HL-60 (cell line): ENCODE data around the gene DPY19L1.
"Not testable (repeated sequence)": the region's sequence is repeated elsewhere in the genome, so short reads cannot be mapped to it uniquely, and the experiment has no call there.

Experiments
- DNase-seq, 2 experiments: peaks; one replicate each; pipeline ENCODE4 v3.0.0-alpha.2; 2010 to 2020; ENCODE audit warnings: low read depth in 1 of 2, low spot score in 1 of 2
- H3K27ac ChIP-seq: fragments of 250-450 bp; sonication (Bioruptor Pico); replicated peaks from 2 replicates; pipeline ENCODE4 v1.5.1; 2020; ENCODE audit warnings: mild to moderate bottlenecking, moderate library complexity
- H3K27me3 ChIP-seq: fragments of 250-450 bp; sonication (Bioruptor Pico); 2 replicates; pipeline ENCODE4 v1.5.1; 2021; ENCODE audit warnings: mild to moderate bottlenecking, moderate library complexity; ENCODE audit not compliant: insufficient read depth, poor library complexity, severe bottlenecking
- H3K4me3 ChIP-seq: replicated peaks from 2 replicates; pipeline ENCODE4 v1.5.1; 2011; ENCODE audit warnings: mild to moderate bottlenecking, control low read depth, low read length; ENCODE audit not compliant: insufficient read depth
- GABPA ChIP-seq: IDR thresholded peaks from 2 replicates; pipeline ENCODE4 v1.6.1; 2012; ENCODE audit warnings: low read depth
- POLR2AphosphoS5 ChIP-seq: IDR thresholded peaks from 2 replicates; pipeline ENCODE4 v1.6.1; 2012; ENCODE audit warnings: low read depth
- SPI1 ChIP-seq: IDR thresholded peaks from 2 replicates; pipeline ENCODE4 v1.6.1; 2012; ENCODE audit warnings: low read depth, mild to moderate bottlenecking, borderline replicate concordance
- long read RNA-seq: library from polyadenylated mRNA; unstranded; transcript quantifications from one replicate; pipeline ENCODE4 v2.0.0, GENCODE V29; 2020
- TF ChIP-seq, protein P1 (sequence below): IDR thresholded peaks from 2 replicates; pipeline ENCODE4 v1.6.1; 2012; ENCODE audit warnings: low read depth; ENCODE audit not compliant: insufficient replicate concordance
- TF ChIP-seq, protein P2 (sequence below): IDR thresholded peaks from one replicate; pipeline ENCODE4 v1.5.1; 2011; ENCODE audit warnings: low read length, control low read depth, inconsistent platforms; ENCODE audit not compliant: insufficient read depth

The DPY19L1 gene
- long read RNA-seq, partial matches to known transcripts = 2 of 5 reads
- long read RNA-seq, other reads (novel, unspliced or antisense) = 3 of 5 reads

DNA sequence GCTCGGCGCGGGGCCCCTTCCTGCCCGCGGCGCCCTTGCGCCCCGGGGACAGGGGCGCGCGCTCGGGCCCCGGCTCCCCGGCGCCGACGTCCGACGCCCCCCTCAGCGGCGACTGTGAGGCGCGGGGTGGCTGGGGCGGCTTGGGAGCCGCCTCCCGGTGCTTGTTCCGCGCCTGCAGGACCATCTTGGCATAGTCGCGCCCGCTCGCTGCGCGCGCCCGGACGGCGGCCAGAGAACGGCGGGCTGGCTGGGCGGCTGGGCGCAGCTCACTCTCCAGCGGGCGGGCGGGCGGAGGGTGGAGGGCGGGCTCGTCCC is at the start of gene DPY19L1:
Gene DPY19L1, minus strand, starts transcription at position 275 of the 315 bp plus-strand sequence. Its CDS starts 91 bp downstream, at position 184.
- TF ChIP-seq SPI1 = no peak
- TF ChIP-seq, protein P1, sequence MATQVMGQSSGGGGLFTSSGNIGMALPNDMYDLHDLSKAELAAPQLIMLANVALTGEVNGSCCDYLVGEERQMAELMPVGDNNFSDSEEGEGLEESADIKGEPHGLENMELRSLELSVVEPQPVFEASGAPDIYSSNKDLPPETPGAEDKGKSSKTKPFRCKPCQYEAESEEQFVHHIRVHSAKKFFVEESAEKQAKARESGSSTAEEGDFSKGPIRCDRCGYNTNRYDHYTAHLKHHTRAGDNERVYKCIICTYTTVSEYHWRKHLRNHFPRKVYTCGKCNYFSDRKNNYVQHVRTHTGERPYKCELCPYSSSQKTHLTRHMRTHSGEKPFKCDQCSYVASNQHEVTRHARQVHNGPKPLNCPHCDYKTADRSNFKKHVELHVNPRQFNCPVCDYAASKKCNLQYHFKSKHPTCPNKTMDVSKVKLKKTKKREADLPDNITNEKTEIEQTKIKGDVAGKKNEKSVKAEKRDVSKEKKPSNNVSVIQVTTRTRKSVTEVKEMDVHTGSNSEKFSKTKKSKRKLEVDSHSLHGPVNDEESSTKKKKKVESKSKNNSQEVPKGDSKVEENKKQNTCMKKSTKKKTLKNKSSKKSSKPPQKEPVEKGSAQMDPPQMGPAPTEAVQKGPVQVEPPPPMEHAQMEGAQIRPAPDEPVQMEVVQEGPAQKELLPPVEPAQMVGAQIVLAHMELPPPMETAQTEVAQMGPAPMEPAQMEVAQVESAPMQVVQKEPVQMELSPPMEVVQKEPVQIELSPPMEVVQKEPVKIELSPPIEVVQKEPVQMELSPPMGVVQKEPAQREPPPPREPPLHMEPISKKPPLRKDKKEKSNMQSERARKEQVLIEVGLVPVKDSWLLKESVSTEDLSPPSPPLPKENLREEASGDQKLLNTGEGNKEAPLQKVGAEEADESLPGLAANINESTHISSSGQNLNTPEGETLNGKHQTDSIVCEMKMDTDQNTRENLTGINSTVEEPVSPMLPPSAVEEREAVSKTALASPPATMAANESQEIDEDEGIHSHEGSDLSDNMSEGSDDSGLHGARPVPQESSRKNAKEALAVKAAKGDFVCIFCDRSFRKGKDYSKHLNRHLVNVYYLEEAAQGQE = no peak
- no peak for TF ChIP-seq POLR2AphosphoS5
- TF ChIP-seq GABPA = no peak
- TF ChIP-seq, protein P2, sequence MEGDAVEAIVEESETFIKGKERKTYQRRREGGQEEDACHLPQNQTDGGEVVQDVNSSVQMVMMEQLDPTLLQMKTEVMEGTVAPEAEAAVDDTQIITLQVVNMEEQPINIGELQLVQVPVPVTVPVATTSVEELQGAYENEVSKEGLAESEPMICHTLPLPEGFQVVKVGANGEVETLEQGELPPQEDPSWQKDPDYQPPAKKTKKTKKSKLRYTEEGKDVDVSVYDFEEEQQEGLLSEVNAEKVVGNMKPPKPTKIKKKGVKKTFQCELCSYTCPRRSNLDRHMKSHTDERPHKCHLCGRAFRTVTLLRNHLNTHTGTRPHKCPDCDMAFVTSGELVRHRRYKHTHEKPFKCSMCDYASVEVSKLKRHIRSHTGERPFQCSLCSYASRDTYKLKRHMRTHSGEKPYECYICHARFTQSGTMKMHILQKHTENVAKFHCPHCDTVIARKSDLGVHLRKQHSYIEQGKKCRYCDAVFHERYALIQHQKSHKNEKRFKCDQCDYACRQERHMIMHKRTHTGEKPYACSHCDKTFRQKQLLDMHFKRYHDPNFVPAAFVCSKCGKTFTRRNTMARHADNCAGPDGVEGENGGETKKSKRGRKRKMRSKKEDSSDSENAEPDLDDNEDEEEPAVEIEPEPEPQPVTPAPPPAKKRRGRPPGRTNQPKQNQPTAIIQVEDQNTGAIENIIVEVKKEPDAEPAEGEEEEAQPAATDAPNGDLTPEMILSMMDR = no peak
- DNase-seq = no peak
- Histone ChIP-seq H3K4me3 (peak within 1 kb of the TSS; percentile 79), H3K27ac (peak within 1 kb of the TSS; percentile 49), H3K27me3 (no peaks in the 10 kb centered on the region)

DNA sequence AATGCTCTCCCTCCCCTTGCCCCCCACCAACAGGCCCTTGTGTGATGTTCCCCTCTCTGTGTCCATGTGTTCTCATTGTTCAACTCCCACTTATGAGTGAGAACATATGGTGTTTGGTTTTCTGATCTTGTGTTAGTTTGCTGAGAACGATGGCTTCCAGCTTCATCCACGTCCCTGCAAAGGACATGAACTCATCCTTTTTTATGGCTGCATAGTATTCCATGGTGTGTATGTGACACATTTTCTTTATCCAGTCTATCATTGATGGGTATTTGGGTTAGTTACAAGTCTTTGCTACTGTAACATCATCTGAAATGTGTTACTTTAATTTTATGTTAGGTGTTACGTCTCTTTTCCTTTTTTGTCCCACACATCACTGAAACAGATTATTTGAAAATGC is 42.2 kb upstream of the DPY19L1 start:
- DNase-seq, H3K4me3 ChIP-seq, H3K27me3 ChIP-seq, H3K27ac ChIP-seq: not testable (repeated sequence)

GRCh38 chr7:35074008-35074407 is 36.7 kb upstream of the DPY19L1 start:
- not testable (repeated sequence) for DNase-seq, H3K27me3 ChIP-seq, H3K27ac ChIP-seq, H3K4me3 ChIP-seq

GRCh38 chr7:35072950-35073827 is 35.9 kb upstream of the DPY19L1 start:
- not testable (repeated sequence) for H3K27me3 ChIP-seq, H3K27ac ChIP-seq, H3K4me3 ChIP-seq
- peak in 1 of 2 experiments; percentile 13 for DNase-seq

GRCh38 chr7:35069084-35069483 is 31.8 kb upstream of the DPY19L1 start:
- not testable (repeated sequence) for H3K27ac ChIP-seq, H3K27me3 ChIP-seq, H3K4me3 ChIP-seq, DNase-seq

GRCh38 chr7:35065382-35065781 is 28.1 kb upstream of the DPY19L1 start:
- H3K4me3 ChIP-seq, DNase-seq, H3K27ac ChIP-seq, H3K27me3 ChIP-seq: not testable (repeated sequence)

- H3K27me3 ChIP-seq, H3K27ac ChIP-seq: not testable (repeated sequence)
Observed at GRCh38 chr7:35058571-35058970, 21.3 kb upstream of the DPY19L1 start.

GRCh38 chr7:35057505-35058451 is 20.5 kb upstream of the DPY19L1 start:
- H3K27me3 ChIP-seq, H3K27ac ChIP-seq, DNase-seq, H3K4me3 ChIP-seq: not testable (repeated sequence)

More at GRCh38 chr7:35058571-35058970, 21.3 kb upstream of the DPY19L1 start:
- H3K4me3 ChIP-seq, DNase-seq: not testable (repeated sequence)

DNA sequence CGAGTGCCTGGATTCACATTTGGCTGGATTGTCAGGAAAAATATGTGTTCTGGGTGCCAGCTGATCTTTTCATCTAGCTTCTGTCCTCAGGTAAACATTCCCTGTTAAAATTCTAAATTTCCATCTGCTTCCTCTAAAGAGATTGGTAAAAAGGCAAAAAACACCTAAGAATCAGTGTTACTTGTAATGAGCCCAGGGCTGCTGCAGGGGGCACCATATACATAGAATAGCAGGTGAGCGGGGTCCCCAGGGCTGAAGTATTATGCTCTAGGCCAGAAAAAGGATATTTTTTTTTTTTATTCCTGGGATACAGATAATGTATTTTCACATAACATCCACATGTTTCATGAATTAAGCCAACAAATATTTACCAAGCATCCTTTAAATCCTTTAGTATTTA is 18.4 kb upstream of the DPY19L1 start:
- H3K4me3 ChIP-seq, DNase-seq, H3K27me3 ChIP-seq, H3K27ac ChIP-seq: not testable (repeated sequence)

DNA sequence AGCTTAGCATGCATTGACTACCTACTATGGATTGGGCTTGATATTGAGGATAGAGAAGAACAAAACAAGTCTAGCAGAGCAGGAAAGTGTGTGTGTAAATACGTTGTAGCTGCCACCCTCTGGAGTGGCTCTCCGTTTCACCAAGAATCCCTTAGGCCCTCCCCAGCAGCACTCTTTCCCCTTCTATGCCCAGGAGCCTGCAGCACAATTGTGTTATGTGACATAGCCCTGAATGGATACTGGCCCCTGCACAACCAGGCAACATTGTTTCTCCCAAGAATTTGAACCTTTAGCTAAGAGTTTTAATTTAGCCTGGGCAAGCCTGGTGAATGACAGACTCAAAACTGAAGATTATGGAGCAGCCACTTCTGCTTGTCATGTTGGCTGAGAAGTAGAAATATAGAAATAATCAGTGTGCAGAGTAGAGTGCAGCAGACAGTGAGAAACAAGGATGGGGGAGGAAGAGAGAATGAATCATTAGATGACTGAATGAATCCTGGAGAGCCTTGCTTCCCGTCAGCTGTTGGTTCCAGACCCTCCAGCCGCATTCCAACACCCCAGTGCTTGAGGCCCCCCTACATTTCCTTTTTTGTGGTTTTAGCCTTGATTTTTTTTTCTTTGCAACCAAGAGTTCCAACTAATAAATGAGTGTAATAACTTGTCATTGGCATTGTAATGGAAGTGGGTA is 16.3 kb upstream of the DPY19L1 start:
- H3K27me3 ChIP-seq, DNase-seq, H3K4me3 ChIP-seq, H3K27ac ChIP-seq: not testable (repeated sequence)
